HS-27A (cell line): ENCODE results near the gene MGAT5B.
"Not testable (repeated sequence)": the region's sequence is repeated elsewhere in the genome, so short reads cannot be mapped to it uniquely, and the experiment has no call there.

Source experiments
- DNase-seq: peaks from one replicate; pipeline ENCODE4 v3.0.0-alpha.2; 2012; ENCODE audit warnings: low read depth, missing footprints

MGAT5B gene, protein sequence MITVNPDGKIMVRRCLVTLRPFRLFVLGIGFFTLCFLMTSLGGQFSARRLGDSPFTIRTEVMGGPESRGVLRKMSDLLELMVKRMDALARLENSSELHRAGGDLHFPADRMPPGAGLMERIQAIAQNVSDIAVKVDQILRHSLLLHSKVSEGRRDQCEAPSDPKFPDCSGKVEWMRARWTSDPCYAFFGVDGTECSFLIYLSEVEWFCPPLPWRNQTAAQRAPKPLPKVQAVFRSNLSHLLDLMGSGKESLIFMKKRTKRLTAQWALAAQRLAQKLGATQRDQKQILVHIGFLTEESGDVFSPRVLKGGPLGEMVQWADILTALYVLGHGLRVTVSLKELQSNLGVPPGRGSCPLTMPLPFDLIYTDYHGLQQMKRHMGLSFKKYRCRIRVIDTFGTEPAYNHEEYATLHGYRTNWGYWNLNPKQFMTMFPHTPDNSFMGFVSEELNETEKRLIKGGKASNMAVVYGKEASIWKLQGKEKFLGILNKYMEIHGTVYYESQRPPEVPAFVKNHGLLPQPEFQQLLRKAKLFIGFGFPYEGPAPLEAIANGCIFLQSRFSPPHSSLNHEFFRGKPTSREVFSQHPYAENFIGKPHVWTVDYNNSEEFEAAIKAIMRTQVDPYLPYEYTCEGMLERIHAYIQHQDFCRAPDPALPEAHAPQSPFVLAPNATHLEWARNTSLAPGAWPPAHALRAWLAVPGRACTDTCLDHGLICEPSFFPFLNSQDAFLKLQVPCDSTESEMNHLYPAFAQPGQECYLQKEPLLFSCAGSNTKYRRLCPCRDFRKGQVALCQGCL

DNA sequence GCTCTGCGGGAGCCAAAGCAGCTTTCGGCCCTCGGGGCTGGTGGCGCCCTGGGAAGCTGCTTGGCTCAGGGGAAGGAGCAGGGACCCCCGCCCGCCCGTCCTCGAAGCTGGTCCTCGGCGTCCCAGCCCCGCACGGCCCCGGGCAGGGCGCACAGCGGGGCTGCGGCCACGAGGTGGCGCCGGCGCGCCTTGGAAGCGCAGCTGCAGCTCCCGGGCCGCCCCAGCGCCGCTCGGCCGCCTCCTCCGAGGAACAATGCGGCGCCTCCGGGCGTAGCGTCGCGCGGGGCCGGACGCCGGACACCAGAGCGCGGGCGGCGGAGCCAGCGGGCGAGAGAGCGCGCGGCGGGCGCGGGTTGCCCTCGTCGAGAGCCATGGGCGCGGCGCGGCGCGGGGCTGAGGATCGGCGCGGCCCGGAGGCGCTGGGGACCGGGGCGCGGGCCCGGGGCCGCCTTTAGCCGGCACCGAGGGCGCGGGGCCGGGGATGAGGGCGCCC, at the start of gene MGAT5B:
TSS of gene MGAT5B (plus strand) at position 229 of the 493 bp plus-strand sequence. CDS start 626 bp downstream, outside the sequence.
- no peak for DNase-seq

DNA sequence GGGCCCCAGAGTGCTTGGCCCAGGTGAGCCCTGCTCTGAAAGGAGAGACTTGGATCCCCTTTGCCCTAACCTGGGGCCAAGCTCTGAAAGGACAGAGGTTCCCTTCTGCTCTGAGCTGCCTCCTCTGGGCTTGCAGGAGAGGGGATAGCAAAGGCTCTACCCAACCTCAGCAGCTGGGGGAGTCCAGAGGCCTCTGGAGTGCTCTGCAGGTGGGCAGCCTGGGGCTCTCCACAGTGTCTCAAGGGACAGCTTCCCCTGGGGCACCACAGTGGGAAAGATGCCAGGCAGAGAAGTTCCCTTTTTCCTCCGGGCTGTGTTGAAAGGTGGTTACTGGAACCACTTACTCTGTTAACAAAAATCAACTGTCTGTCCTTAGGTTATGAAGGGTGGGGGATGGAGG, 48.2 kb upstream of the MGAT5B start:
- no peak for DNase-seq

DNA sequence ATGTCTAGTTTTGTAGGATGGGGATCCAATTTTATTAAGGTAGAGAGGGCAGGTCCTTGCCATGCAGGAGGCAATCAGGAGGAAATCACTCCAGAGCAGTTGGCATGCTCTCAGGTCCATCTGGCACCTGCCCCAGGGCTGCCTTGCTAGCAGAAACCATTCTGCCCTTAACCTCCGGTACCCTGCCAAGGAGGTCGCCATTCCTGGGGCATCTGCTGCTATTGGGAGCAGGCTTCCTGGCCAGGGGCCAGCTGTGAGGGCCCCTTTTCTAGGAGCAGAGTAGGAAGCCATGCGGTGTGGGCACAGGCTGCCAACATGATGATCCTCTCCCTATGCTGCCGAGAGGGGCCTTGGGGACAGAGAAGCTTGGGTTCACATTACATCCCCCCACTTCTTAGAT, 47.6 kb upstream of the MGAT5B start:
- no peak for DNase-seq

DNA sequence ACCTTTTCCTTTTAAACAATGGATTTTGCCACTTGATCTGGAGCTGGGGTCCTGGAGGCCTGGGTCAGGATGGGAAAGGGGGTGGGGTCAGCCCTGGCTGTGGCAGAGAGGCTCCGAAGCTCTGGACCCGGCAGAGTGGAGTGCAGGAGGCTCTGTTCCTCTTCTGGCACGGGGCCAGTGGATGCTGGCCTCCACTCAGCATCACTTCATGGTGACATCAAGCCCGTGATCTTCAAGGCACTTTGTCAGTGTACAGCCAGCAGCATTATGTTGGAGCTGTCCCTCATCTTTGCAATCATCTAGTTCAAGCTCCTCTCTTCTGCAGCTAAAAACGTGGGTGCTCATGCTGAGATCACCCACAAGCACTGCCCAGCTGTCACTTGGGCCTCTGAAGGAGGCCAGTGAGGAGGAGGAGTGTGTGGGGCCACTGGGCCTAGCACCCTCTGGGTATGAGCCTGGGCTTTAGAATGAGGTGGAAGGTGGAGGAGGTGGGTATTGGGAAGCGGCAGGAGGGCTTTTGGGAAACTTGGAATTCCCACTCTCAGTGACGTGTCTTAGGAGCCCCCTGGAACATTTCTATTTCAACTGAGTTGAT, 45.9 kb upstream of the MGAT5B start:
- DNase-seq, result no peak

DNA sequence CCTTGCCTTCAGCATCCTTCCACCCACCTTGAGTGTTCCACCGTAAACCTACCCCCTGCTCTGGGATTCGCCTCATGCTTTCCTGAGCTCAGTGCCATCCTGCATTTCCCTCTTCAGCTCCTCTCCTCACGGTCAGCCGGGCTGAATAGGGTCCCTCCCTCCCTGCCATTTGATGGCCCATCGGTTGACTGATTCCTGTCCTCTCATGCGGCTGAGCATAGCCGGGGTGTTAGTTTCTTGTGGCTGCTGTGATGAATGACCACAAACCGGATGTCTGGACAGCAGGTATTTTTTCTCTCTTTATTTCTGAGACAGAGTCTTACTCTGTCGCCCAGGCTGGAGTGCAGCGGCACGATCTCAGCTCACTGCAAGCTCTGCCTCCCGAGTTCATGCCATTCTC, 44.1 kb upstream of the MGAT5B start:
- DNase-seq, result no peak

DNA sequence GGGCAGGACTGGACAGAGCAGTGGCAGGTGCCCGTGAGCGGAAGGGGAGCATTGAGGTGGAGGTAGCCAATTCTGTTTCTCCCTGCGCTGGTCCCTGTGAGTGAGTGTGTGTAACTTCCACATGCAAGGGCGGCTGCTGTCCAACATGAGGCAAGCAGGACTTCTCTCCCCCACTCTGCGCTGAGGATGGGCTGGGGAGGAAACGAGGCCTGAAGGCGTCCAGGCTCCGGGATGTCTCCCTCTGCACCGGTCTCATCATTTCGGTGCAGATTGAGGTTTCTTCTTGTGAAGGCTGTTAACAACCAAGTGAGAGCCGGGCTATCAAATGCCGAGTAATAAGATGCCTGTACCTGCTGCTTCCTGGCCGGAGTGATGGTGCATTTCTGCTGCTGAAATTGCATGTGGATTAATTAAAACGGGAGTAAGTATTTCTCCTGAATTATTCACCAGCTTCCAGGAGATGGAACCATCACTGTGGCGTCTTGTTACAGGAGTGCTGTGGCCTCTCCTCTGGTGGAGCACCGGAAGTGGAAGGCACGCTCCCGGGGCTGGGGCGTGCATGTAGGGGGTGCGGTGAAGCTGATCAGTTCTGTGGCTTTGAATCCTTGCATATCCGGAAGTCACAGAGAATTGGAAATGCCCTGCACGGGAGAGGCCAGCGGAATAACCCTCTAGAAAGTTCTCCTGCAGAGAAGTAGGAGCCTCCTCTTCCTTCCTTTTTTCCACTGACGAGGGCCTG, 41.7 kb upstream of the MGAT5B start:
- DNase-seq, result no peak

DNA sequence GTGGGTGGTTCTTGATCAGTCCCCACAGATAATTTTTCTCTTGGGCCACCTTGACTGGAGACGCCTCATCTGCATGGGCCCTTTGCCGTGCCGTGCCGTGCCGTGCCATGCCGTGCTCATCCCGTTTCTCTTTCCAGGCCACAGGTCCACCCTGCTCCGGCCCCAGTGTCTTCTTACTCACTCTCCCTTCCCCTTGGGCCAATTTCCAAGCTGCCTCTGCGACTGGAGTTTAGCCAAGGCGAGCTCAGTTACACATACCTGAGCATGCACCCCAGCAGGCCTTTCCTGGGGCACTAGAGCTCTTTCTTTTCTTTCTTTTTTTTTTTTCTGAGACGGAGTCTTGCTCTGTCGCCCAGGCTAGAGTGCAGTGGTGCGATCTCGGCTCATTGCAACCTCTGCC, 40.5 kb upstream of the MGAT5B start:
- no peak for DNase-seq

DNA sequence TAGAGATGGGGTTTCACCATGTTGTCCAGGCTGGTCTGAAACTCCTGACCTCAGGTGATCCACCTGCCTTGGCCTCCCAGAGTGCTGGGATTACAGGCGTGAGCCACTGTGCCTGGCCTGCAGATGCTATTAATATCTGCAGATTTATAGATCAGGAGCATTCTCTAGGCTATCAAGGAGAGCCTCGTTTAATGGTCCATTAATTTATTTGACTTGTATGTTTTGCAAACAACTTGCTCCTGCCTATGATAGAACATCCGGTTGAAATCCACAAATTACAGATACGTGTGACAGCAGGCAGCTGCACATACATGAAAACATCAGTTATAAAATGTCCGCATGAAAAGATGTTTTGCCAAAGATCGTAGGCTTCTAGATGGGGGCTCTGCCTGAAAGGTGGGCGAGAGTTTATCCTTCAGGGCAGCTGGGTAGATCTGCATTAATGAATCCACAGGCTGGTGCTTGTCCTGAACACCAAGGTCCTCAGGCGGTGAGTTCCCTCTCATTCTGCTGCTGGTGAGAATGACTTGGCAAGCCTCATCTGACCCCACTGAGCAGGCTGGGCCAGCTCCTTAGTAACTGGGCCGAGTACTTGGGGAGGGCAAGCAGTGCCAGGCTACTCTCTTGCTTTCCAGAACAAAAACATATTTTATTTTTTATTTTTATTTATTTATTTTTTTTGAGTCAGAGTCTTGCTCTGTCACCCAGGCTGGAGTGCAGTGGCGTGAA, 37.1 kb upstream of the MGAT5B start:
- DNase-seq, result no peak

DNA sequence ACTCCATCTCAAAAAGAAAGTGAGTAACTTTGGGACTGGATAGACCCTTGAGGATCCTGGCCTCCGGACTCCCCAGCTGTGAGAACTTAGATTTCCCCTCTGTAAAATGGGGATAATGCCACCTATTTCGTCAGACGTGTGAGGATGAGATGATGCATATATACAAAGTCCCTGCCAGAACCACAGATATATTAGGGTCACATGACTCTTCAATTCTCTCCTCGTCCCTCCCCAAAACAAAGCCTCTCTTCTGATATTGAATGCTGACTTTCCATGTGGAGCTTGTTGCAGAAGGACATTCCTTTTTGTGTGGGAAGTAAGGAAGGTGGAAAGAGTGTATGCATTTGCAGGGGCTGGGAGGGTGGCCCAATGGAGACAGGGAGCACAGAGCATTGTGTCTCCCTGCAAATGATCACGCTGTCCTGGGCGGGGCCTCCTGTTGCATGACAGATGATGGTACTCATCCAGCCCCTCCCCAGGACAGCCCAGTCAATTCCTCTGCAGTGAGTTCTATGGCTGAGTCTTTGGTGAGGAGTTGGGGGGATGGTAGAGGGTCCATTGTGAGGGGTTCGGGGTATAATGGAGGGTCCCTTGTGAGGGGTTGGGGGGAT, 35.1 kb upstream of the MGAT5B start:
- no peak for DNase-seq

DNA sequence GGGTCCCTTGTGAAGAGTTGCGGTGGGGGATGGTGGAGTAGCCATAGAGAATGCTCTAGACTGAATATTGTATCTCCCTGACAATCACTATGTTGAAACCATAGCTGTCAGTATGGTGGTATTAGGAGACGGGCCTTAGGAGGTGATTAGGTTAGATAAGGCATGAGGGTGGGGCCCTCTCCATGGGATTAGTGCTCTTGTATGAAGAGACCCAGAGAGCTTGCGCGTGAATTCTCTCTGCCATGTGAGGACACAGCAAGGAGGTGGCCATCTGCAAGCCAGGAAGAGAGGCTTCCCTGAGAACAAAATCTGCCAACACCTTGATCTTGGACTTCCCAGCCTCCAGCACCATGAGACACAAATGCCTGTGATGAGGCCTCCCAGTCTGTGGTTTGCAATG, 34.5 kb upstream of the MGAT5B start:
- no peak for DNase-seq

DNA sequence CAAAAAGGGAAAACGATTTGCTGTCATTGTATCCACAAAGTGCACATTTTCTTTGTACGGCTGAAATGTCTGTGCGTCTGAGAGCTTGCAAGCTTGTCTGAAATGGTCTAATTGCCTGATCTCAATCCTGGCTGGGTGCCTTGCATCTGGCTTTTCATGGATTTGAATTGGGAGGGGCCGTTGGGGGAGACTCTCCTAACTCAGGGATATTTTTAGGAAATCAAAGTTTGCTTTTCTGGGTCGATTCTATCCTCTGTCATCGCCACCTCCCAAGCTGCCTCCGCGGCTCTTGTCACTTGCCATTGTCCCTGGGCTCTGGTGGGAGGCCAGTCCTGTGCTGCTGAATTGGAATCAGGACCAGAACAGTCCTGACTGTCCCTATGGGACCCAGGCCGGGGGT, 33.3 kb upstream of the MGAT5B start:
- no peak for DNase-seq

DNA sequence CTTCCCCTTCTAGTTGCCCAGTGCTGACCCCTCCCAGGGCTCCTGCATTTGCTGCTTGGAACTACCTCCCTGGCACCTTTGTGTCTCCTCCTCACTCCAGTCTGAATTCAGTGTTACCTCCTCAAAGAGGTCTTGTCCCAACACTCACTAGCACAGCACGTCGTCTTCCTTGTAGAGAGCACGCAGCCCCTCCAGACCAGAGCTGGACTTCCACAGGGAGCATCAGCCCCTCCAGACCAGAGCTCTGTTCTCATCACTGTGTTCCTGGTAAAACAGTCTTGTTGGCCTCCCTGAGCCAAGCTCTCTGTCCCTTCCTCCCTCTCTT, 27.8 kb upstream of the MGAT5B start:
- no peak for DNase-seq

DNA sequence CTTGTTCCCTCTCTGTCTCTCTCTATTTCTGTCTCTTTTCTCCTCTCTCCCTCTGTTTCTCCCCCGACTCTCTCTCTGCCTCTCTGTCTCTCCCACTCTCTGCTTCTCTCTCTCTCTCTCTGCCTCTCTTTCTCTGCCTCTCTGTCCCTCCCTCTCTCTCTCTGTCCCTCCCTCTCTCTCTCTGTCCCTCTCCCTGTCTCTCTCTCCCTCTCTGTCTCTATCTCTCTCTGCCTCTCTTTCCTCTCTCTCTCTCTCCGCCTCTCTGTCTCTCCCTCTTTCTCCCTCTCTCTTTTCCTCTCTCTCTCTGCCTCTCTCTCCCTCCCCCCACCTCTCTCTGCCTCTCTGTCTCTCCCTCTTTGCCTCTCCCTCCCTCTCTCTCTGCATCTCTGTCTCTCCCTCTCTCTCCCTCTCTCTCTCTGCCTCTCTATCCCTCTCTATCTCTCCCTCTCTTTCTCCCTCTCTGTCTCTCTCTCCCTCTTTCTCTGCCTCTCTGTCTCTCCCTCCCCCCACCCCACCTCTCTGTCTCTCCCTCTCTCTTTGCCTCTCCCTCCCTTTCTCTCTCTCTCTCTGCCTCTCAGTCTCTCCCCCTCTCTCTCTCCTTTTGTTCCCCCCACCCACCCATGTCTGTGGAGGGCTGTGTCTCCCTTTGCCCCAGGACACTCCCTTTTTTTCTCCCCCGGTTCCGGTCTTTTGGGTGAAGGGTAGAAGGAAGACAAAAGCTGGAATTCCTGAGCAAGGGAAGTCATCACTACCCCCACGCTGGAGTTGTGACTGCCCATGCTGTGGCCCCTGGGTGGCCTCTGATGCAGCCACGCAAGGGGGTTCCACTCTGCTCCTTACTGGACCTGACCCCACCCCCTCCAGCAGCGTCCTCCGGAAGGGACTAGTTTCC, 27.1 kb upstream of the MGAT5B start:
- DNase-seq, result no peak

DNA sequence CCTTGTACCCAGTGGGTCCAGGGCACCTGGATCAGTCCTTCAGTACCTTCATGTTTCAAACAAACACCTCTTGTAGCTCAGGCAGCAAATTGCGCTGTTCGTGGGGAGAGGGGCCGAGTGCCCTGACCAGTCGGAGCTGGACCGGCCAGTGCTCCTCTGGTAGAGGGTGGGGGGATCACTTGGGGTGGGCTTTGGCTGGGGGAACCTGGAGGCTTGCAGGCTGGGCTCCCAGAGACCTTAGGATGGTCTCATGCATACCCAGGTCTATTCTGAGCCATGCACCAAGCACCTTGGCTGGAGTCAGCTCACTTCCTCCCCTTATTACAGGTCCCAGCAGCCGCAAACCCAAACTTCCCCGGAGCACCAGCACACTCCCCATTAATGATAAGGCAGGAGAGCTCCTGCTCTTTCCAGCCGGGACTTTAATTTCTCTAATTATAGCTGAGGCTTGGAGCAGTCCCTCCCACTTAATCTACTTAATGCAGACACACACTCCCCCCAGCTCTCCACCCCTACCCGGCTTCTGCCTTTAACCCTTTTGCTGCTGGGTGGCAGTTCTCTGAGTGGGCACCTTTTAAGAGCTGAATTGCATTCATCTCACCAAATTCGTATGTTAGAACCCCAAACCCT, 26.3 kb upstream of the MGAT5B start:
- DNase-seq, result no peak

DNA sequence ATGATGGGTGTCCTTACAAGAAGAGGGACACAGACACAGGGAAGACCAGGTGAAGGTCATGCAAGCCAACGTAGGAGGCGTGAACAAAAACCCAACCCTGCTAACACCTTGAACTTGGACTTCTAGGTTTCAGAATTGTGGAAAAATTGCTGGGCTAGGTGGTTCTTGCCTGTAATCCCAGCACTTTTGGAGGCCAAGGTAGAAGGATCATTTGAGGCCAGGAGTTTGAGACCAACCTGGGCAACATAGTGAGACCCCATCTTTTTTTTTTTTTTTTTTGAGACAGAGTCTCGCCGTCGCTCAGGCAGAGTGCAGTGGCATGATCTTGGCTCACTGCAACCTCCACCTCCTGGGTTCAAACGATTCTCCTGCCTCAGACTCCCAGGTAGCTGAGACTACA, 25.1 kb upstream of the MGAT5B start:
- DNase-seq, result not testable (repeated sequence)

DNA sequence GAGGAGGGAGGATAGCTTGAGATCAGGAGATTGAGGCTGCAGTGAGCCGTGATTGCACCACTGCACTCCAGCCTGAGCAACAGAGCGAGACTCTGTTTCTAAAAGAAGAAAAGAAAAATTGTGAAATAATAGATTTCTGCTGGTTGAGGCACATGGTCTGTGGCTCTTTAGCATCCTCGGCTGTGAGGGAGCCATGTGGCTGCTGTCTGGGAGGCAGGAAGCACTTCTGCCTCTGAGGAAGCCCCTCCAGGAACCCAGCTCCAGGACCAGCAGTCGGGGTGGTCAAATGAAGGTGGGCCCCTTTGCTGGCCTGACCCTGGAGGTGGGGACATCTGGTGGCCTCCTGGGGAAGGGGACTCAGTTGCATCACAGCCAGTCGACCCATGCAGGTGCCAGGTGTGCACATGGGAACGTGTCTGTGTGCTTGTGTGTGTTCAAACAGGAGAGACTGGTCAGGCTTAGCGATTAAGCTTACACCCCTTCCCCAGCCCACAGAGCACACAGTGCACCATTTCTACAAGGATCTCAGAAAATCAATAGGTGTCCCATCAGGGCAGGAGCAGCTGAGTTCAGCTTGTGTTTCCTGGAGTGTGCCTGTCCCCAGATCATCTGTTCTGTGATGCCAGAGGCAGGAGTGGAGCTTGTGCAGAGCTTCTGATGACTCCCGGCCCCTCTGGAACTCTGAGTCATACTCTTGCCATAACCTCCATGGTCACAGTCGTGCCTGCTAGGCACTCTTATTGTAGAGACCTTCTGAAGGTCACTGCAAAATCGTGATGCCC, 24.3 kb upstream of the MGAT5B start:
- DNase-seq, result no peak

DNA sequence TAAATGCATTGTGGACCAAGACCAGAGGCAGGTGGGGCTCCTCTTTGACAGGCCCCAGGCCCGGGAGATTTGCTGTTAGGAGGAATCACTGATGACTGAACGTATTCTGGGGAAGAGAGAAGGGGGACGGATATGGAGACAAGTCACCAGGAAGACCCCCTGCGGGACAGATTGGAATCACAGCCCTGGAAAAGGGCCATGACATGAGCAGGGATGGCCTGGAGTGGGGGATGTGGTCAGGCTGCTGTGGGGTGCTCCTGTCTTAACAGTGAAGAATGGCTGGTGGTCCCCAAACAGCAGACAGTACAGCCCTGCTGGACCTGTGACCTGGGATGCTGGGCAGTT, 23.7 kb upstream of the MGAT5B start:
- no peak for DNase-seq

DNA sequence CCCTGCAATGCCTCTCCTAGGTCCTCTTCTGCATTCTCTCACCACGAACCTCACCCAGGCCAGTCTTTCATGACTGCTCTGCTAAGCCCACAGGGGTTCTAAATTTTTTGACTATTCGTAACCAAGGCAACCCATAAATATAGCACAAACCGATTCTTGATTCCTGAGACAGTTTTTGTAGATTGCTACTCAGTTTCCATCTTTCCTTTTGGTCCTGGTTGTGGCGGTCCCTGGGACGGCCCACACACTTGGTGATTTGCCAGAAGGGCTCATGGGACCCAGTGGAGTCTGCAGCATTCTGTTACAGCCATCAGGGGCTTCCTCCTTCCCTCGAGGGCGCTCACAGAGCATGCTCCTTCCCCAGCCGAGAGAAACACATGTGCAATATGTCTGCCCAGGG, 23.4 kb upstream of the MGAT5B start:
- DNase-seq, result no peak

DNA sequence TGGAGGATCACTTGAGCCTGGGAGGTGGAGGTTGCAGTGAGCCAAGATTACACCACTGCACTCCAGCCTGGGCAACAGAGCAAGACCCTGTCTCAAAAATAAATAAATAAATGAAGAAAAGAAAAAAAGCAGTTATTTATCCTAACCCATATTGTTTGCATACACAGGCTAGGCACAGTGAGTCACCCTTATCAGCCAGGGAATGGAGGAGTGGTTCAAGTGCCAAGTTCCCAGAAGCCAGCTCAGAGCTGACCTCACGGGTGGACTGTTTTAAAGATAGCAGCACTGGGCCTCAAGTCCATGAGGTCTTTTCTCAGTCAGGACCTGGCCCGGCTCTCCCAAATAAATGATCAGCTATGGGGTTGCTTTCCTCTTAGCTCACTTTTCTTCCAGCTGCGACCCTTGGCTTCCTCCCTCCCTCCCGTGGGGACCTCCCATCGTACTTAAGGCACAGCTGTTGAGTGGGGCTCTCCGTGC, 22.6 kb upstream of the MGAT5B start:
- no peak for DNase-seq
